ENCODE data around the gene FBLN5. TPM values are rescaled to one million over a fixed set of nuclear protein-coding genes. Genes with fewer than 3 reads are reported as not detected.
A peak's percentile ranks its signal among the peaks of the same experiment; 100 is the strongest.

Gene FBLN5
- total and polyA plus RNA-seq, 2 donors (not counting 1 experiment from before 2014, with no cell fraction given), result 33.4 to 47.5 TPM

- H3K4me2 ChIP-seq (ENCODE audit: extremely low read depth, insufficient read depth, low read length), result no peak overlapping the region
- no peak for DNase-seq (ENCODE audit: low read depth in 2 of 2)
- H2AFZ ChIP-seq (ENCODE audit: low read length), result no peak overlapping the region
- no peak for TF ChIP-seq EZH2 (IDR thresholded peaks at IDR 0.05; ENCODE audit: low read length, missing control alignments)
- no peak for TF ChIP-seq CTCF (conservative IDR thresholded peaks at IDR 0.05 in 1 of 2, IDR thresholded peaks at IDR 0.05 in 1 of 2; ENCODE audit: low read depth in 1 of 2, low read length in 2 of 2)
- H3K4me1 ChIP-seq (ENCODE audit: control insufficient read depth, extremely low read depth, insufficient read depth, low read length), result no peaks in the 10 kb centered on the region
- no peak overlapping the region for H3K27ac ChIP-seq (ENCODE audit: insufficient read depth, low read length)
- H3K27me3 ChIP-seq (ENCODE audit: control insufficient read depth, insufficient read depth, low read length), result no peaks in the 10 kb centered on the region
- peaks cover 2% of the 10 kb centered on the region for H3K36me3 ChIP-seq (ENCODE audit: control insufficient read depth, insufficient read depth, low read length)
- no peaks in the 10 kb centered on the region for H3K9me3 ChIP-seq (ENCODE audit: control insufficient read depth, insufficient read depth, low read depth, low read length)
- H4K20me1 ChIP-seq (ENCODE audit: control insufficient read depth, extremely low read depth, insufficient read depth, low read length), result no peaks in the 10 kb centered on the region
- no peak overlapping the region for H3K4me3 ChIP-seq (replicated peaks in 1 of 4; ENCODE audit: control extremely low read depth in 1 of 4, insufficient read depth in 1 of 4, low read depth in 3 of 4, low read length in 4 of 4)
- no peaks in the 10 kb centered on the region for H3K79me2 ChIP-seq (ENCODE audit: control insufficient read depth, insufficient read depth, low read length)
- H3K9ac ChIP-seq (ENCODE audit: insufficient read depth, low read length), result no peak overlapping the region
These were observed 57.9 kb downstream of the FBLN5 start for GRCh38 chr14:91889477-91890211.

- H4K20me1 ChIP-seq (ENCODE audit: control insufficient read depth, extremely low read depth, insufficient read depth, low read length), result no peaks in the 10 kb centered on the region
- H2AFZ ChIP-seq (ENCODE audit: low read length), result no peak overlapping the region
- H3K4me2 ChIP-seq (ENCODE audit: extremely low read depth, insufficient read depth, low read length), result no peak overlapping the region
- H3K4me3 ChIP-seq (replicated peaks in 1 of 4; ENCODE audit: control extremely low read depth in 1 of 4, insufficient read depth in 1 of 4, low read depth in 3 of 4, low read length in 4 of 4), result no peak overlapping the region
- DNase-seq (ENCODE audit: low read depth in 2 of 2), result peak in 1 of 2 donors; percentile 28
- TF ChIP-seq EZH2 (IDR thresholded peaks at IDR 0.05; ENCODE audit: low read length, missing control alignments) (no peak), CTCF (conservative IDR thresholded peaks at IDR 0.05 in 1 of 2, IDR thresholded peaks at IDR 0.05 in 1 of 2; ENCODE audit: low read depth in 1 of 2, low read length in 2 of 2) (no peak)
- H3K9ac ChIP-seq (ENCODE audit: insufficient read depth, low read length), result no peak overlapping the region
- no peaks in the 10 kb centered on the region for H3K27me3 ChIP-seq (ENCODE audit: control insufficient read depth, insufficient read depth, low read length)
- no peaks in the 10 kb centered on the region for H3K79me2 ChIP-seq (ENCODE audit: control insufficient read depth, insufficient read depth, low read length)
- no peaks in the 10 kb centered on the region for H3K9me3 ChIP-seq (ENCODE audit: control insufficient read depth, insufficient read depth, low read depth, low read length)
- peaks cover 2% of the 10 kb centered on the region for H3K36me3 ChIP-seq (ENCODE audit: control insufficient read depth, insufficient read depth, low read length)
- no peaks in the 10 kb centered on the region for H3K4me1 ChIP-seq (ENCODE audit: control insufficient read depth, extremely low read depth, insufficient read depth, low read length)
- no peak overlapping the region for H3K27ac ChIP-seq (ENCODE audit: insufficient read depth, low read length)
These were observed 58.6 kb downstream of the FBLN5 start for GRCh38 chr14:91888641-91889476.

GRCh38 chr14:91886961-91887360 is 60.5 kb downstream of the FBLN5 start:
- no peak for DNase-seq (ENCODE audit: low read depth in 2 of 2)
- H3K27ac ChIP-seq (ENCODE audit: insufficient read depth, low read length), result no peak overlapping the region
- H3K36me3 ChIP-seq (ENCODE audit: control insufficient read depth, insufficient read depth, low read length), result peaks cover 2% of the 10 kb centered on the region
- no peaks in the 10 kb centered on the region for H3K4me1 ChIP-seq (ENCODE audit: control insufficient read depth, extremely low read depth, insufficient read depth, low read length)
- H3K4me2 ChIP-seq (ENCODE audit: extremely low read depth, insufficient read depth, low read length), result no peak overlapping the region
- no peaks in the 10 kb centered on the region for H3K27me3 ChIP-seq (ENCODE audit: control insufficient read depth, insufficient read depth, low read length)
- H3K9ac ChIP-seq (ENCODE audit: insufficient read depth, low read length), result no peak overlapping the region
- H2AFZ ChIP-seq (ENCODE audit: low read length), result no peak overlapping the region
- H3K9me3 ChIP-seq (ENCODE audit: control insufficient read depth, insufficient read depth, low read depth, low read length), result no peaks in the 10 kb centered on the region
- no peaks in the 10 kb centered on the region for H3K79me2 ChIP-seq (ENCODE audit: control insufficient read depth, insufficient read depth, low read length)
- TF ChIP-seq EZH2 (IDR thresholded peaks at IDR 0.05; ENCODE audit: low read length, missing control alignments) (no peak), CTCF (conservative IDR thresholded peaks at IDR 0.05 in 1 of 2, IDR thresholded peaks at IDR 0.05 in 1 of 2; ENCODE audit: low read depth in 1 of 2, low read length in 2 of 2) (no peak)
- no peaks in the 10 kb centered on the region for H4K20me1 ChIP-seq (ENCODE audit: control insufficient read depth, extremely low read depth, insufficient read depth, low read length)
- H3K4me3 ChIP-seq (replicated peaks in 1 of 4; ENCODE audit: control extremely low read depth in 1 of 4, insufficient read depth in 1 of 4, low read depth in 3 of 4, low read length in 4 of 4), result no peak overlapping the region

Measured in fibroblast of lung (primary cell).